ENCODE results near the gene CSNK2A2. TPM values are rescaled to one million over a fixed set of nuclear protein-coding genes. Genes with fewer than 3 reads are reported as not detected.

The CSNK2A2 gene
- total and polyA plus RNA-seq, 9 of the 15 experiments (the other 6 are each of a cell fraction or from before 2014, with no cell fraction given): 20.8 to 109 (median 44.7) TPM

DNA sequence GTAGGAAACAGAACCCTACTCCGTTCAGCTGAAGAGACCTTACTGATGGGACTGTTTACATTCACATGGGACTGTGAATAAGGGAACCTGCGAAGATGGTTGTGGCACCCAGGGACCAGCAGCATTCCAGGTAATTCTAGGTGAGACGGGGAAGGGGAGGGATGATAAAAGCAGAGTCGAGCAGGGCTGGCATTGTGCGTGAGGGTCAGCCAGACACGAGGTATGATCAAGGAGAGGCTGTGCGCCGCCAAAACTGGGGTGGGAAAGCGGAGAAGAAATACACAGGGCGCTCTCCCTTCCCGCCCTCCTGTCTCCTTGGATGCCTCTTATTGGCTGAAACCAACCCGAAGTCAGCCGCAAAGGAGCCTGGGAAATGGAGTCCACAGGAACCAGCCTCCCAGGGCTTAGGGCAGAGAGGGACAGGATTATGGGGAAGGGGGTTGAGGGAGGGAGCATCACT, 38.4 kb upstream of the CSNK2A2 start (continued):
- TF ChIP-seq TEAD1 (CRISPR knock-in tag; IDR thresholded peaks at IDR 0.05) (peak in 1 of 2 experiments; percentile 65; a peak in 2 of 4 replicates), NFE2 (IDR thresholded peaks at IDR 0.05; ENCODE audit: low read depth) (no peak), TOE1 (IDR thresholded peaks at IDR 0.05; ENCODE audit: borderline replicate concordance) (no peak), TOE1 (CRISPR knock-in tag; IDR thresholded peaks at IDR 0.05; ENCODE audit: borderline replicate concordance, low read depth) (0 out of 2 replicates have a peak, but pooled peaks have one; percentile 53), GATAD2A (IDR thresholded peaks at IDR 0.05) (no peak), PTRF (tag; IDR thresholded peaks at IDR 0.05) (no peak), ETV6 (IDR thresholded peaks at IDR 0.05; ENCODE audit: borderline replicate concordance in 1 of 2, low read depth in 2 of 2, low read length in 1 of 2) (no peak), ETV6 (CRISPR knock-in tag; IDR thresholded peaks at IDR 0.05; ENCODE audit: borderline replicate concordance) (no peak), MCM2 (IDR thresholded peaks at IDR 0.05; ENCODE audit: low read depth) (no peak), ESRRA (IDR thresholded peaks at IDR 0.05; ENCODE audit: borderline replicate concordance, low read depth) (no peak), AFF1 (IDR thresholded peaks at IDR 0.05; ENCODE audit: low read depth in 1 of 2, partially characterized antibody in 2 of 2) (peak in 1 of 2 experiments; percentile 74), ZNF445 (CRISPR knock-in tag; IDR thresholded peaks at IDR 0.05; ENCODE audit: low read depth) (no peak), POU5F1 (IDR thresholded peaks at IDR 0.05; ENCODE audit: borderline replicate concordance, low read depth, low read length, partially characterized antibody) (no peak), ZNF707 (CRISPR knock-in tag; conservative IDR thresholded peaks at IDR 0.05) (no peak), ZNF76 (CRISPR knock-in tag; IDR thresholded peaks at IDR 0.05; ENCODE audit: borderline replicate concordance) (no peak), ETV5 (CRISPR knock-in tag; IDR thresholded peaks at IDR 0.05; ENCODE audit: low read depth) (no peak), PHF8 (IDR thresholded peaks at IDR 0.05; ENCODE audit: borderline replicate concordance, low read length) (peak; percentile 50; the same call in 1 of the 2 replicates), MAZ (CRISPR knock-in tag; conservative IDR thresholded peaks at IDR 0.05 in 1 of 2, IDR thresholded peaks at IDR 0.05 in 1 of 2) (peak in 1 of 2 experiments; percentile 29; a peak in 1 of 4 replicates), CBFA2T2 (conservative IDR thresholded peaks at IDR 0.05) (no peak), ZBTB17 (CRISPR knock-in tag; IDR thresholded peaks at IDR 0.05) (no peak)
- TF ChIP-seq, protein P1, sequence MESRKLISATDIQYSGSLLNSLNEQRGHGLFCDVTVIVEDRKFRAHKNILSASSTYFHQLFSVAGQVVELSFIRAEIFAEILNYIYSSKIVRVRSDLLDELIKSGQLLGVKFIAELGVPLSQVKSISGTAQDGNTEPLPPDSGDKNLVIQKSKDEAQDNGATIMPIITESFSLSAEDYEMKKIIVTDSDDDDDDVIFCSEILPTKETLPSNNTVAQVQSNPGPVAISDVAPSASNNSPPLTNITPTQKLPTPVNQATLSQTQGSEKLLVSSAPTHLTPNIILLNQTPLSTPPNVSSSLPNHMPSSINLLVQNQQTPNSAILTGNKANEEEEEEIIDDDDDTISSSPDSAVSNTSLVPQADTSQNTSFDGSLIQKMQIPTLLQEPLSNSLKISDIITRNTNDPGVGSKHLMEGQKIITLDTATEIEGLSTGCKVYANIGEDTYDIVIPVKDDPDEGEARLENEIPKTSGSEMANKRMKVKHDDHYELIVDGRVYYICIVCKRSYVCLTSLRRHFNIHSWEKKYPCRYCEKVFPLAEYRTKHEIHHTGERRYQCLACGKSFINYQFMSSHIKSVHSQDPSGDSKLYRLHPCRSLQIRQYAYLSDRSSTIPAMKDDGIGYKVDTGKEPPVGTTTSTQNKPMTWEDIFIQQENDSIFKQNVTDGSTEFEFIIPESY (CRISPR knock-in tag; IDR thresholded peaks at IDR 0.05): peak; percentile 20; the same call in 1 of the 2 replicates
- TF ChIP-seq, protein P2, sequence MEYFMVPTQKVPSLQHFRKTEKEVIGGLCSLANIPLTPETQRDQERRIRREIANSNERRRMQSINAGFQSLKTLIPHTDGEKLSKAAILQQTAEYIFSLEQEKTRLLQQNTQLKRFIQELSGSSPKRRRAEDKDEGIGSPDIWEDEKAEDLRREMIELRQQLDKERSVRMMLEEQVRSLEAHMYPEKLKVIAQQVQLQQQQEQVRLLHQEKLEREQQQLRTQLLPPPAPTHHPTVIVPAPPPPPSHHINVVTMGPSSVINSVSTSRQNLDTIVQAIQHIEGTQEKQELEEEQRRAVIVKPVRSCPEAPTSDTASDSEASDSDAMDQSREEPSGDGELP (CRISPR knock-in tag; IDR thresholded peaks at IDR 0.05; ENCODE audit: borderline replicate concordance): peak; percentile 30; the same call in 1 of the 2 replicates

Measured in K562 (cell line).